K562 (cell line): ENCODE measurements around the gene RBM19. TPM values are rescaled to one million over a fixed set of nuclear protein-coding genes. Genes with fewer than 3 reads are reported as not detected.

Experiments used
- ATAC-seq: fragments of 200-7000 bp; cut with Tn5 transposase; 3 replicates; pipeline ENCODE4 v1.9.1; 2020; ENCODE audit warnings: moderate library complexity
- BruUV-seq: library from RNA; stranded (reverse); fragments of 400-500 nt; replicated peaks from 2 replicates; lab custom pipeline; 2021; lab: Mats Ljungman, UMichigan
- CTCF ChIA-PET: fragments of 300-600 bp; formaldehyde crosslinking; extraction: SDS; loops from one replicate; lab custom pipeline; 2021; ENCODE audit warnings: low intra/inter-chr PET ratio; lab: Yijun Ruan, JAX
- POLR2A ChIA-PET: fragments of 300-600, 350-650 bp; sonication (Branson Sonifier 250); formaldehyde crosslinking; extraction: SDS; loops from one replicate; lab custom pipeline; 2021; ENCODE audit warnings: antibody characterized with exemption, inconsistent platforms; lab: Yijun Ruan, JAX
- DNase-seq, 4 experiments: peaks; one replicate each; pipeline versions ENCODE4 v3.0.0 to v3.0.0-alpha.2; 2011 to 2018; ENCODE audit warnings: low spot score in 3 of 4, mixed read lengths in 3 of 4; ENCODE audit errors: extremely low read depth in 1 of 4
- FAIRE-seq: peaks from 2 replicates; lab custom pipeline; 2011; peaks lifted over from hg19 to GRCh38; lab: Jason Lieb, UNC
- H2AFZ ChIP-seq: 2 replicates; pipeline ENCODE4 v1.6.0; 2011; ENCODE audit warnings: low read depth, low read length, control low read depth, inconsistent platforms
- H3K27ac ChIP-seq: fragments of 200-600 bp; 3 replicates; pipeline ENCODE4 v1.8.0; 2011; ENCODE audit warnings: low read depth, mild to moderate bottlenecking, control low read depth, inconsistent platforms, low read length, moderate library complexity, mixed read lengths; ENCODE audit errors: extremely low read depth
- H3K27me3 ChIP-seq, 2 experiments: fragments of 300-600 bp in 1 of 2; 2 replicates in 1 of 2; 3 replicates in 1 of 2; pipeline versions ENCODE4 v1.6.0 to v1.8.0; 2011; ENCODE audit warnings: inconsistent platforms in 2 of 2, low read length in 2 of 2, mild to moderate bottlenecking in 1 of 2, mixed read lengths in 1 of 2, moderate library complexity in 1 of 2; ENCODE audit not compliant: control insufficient read depth in 2 of 2, insufficient read depth in 2 of 2
- H3K36me3 ChIP-seq: fragments of 300-600 bp; 3 replicates; pipeline ENCODE4 v1.8.0; 2011; ENCODE audit warnings: mild to moderate bottlenecking, low read length, inconsistent platforms; ENCODE audit not compliant: control insufficient read depth, insufficient read depth
- H3K4me1 ChIP-seq, 2 experiments: fragments of 200-600 bp in 1 of 2; replicated peaks in 1 of 2; 2 replicates in 1 of 2; 3 replicates in 1 of 2; pipeline versions ENCODE4 v1.5.1 to v1.8.0; 2011; ENCODE audit warnings: inconsistent platforms in 2 of 2, low read length in 2 of 2, mild to moderate bottlenecking in 1 of 2, mixed read lengths in 1 of 2, moderate library complexity in 1 of 2; ENCODE audit not compliant: control insufficient read depth in 2 of 2, insufficient read depth in 2 of 2
- H3K4me2 ChIP-seq: 2 replicates; pipeline ENCODE4 v1.6.1; 2011; ENCODE audit warnings: low read length, control low read depth, inconsistent platforms, mixed read lengths; ENCODE audit not compliant: insufficient read depth
- H3K4me3 ChIP-seq: fragments of 200-600 bp; sonication (generic), shearing (Covaris generic); 2 replicates; pipeline ENCODE4 v1.5.1; 2016; ENCODE audit warnings: control low read depth, inconsistent platforms
- H3K79me2 ChIP-seq: fragments of 200-600 bp; 3 replicates; pipeline ENCODE4 v1.8.0; 2011; ENCODE audit warnings: low read length, inconsistent platforms; ENCODE audit not compliant: control insufficient read depth, insufficient read depth
- H3K9ac ChIP-seq, 2 experiments: 2 replicates each; pipeline versions ENCODE4 v1.6.0 to v1.6.1; 2011; ENCODE audit warnings: low read depth in 2 of 2, low read length in 2 of 2, control low read depth in 1 of 2, inconsistent platforms in 1 of 2, mild to moderate bottlenecking in 1 of 2, mixed read lengths in 1 of 2; ENCODE audit not compliant: insufficient read depth in 1 of 2
- H3K9me1 ChIP-seq: one replicate; pipeline ENCODE4 v1.6.0; 2011; ENCODE audit warnings: inconsistent platforms, mild to moderate bottlenecking, low read length, moderate library complexity; ENCODE audit not compliant: control insufficient read depth, insufficient read depth
- H3K9me3 ChIP-seq: replicated peaks from 2 replicates; pipeline ENCODE4 v1.5.1; 2011; ENCODE audit warnings: low read depth, low read length, inconsistent platforms; ENCODE audit not compliant: control insufficient read depth, insufficient read depth
- H4K20me1 ChIP-seq: replicated peaks from 2 replicates; pipeline ENCODE4 v1.6.1; 2011; ENCODE audit warnings: low read length, inconsistent platforms, mixed read lengths; ENCODE audit not compliant: control insufficient read depth, insufficient read depth
- BCL6 ChIP-seq: fragments of 250-450 bp; sonication (Bioruptor Pico); IDR thresholded peaks from 2 replicates; pipeline ENCODE4 v1.4.0; 2020
- ZNF217 ChIP-seq: sonication (generic); formaldehyde crosslinking; IDR thresholded peaks from 2 replicates; pipeline ENCODE4 v1.8.0; 2022; ENCODE audit warnings: mild to moderate bottlenecking, missing genetic modification reagents
- WGBS: fragments of 100-300 bp; shearing (Covaris generic); methylation state at CpG from one replicate; pipeline ENCODE4 v1.1.6; 2016; ENCODE audit warnings: low coverage, mixed read lengths; ENCODE audit not compliant: insufficient coverage; ENCODE audit errors: missing lambda C conversion rate; 5-methylcytosine and 5-hydroxymethylcytosine counted together
- in situ Hi-C: fragments of 300-500 bp; cut with MboI; formaldehyde crosslinking; loops from 4 replicates; pipeline ENCODE4 v1.15.0; 2018; ENCODE audit warnings: inconsistent platforms, mixed read lengths
- intact Hi-C: fragments of 100-400 bp; cut with micrococcal nuclease; formaldehyde crosslinking; loops from 2 replicates; pipeline ENCODE4 v1.14.2; 2022
- polyA plus RNA-seq, 8 experiments: library from polyadenylated mRNA; depleted of rRNA in 4 of 8; stranded (reverse) in 5 of 8; unstranded in 3 of 8; fragments of >200 nt; fragmentation: Nextera tagmentation in 2 of 8; fragmentation: Illumina TruSeq in 1 of 8; extraction: Ambion mirVana in 2 of 8; extraction: Trizol in 1 of 8; gene quantifications; 2 replicates each; pipeline versions ENCODE4 v1.2.1 to v1.2.3, GENCODE V29; 2011 to 2014; ENCODE audit warnings: inconsistent platforms in 1 of 8, missing spikeins in 1 of 8
- total RNA-seq, 7 experiments: library from RNA; depleted of rRNA in 6 of 7; stranded (reverse); fragments of >200 nt in 6 of 7; fragmentation: Illumina TruSeq in 2 of 7; extraction: Trizol in 2 of 7; gene quantifications; 2 replicates each; pipeline versions ENCODE4 v1.2.1 to v1.2.3, GENCODE V29; 2011 to 2021; ENCODE audit warnings: low replicate concordance in 1 of 7
- TF ChIP-seq, protein P1 (sequence below): fragments of 150-350 bp; conservative IDR thresholded peaks from 2 replicates; pipeline ENCODE4 v1.6.1; 2014; ENCODE audit warnings: low read length
- TF ChIP-seq, protein P2 (sequence below), 2 experiments: fragments of 450-650 bp; IDR thresholded peaks; 2 replicates each; pipeline ENCODE4 v1.6.1; 2016

Gene RBM19
- total and polyA plus RNA-seq, 9 of the 15 experiments (the other 6 are each of a cell fraction or from before 2014, with no cell fraction given), result 16.0 to 58.4 (median 37.9) TPM

DNA sequence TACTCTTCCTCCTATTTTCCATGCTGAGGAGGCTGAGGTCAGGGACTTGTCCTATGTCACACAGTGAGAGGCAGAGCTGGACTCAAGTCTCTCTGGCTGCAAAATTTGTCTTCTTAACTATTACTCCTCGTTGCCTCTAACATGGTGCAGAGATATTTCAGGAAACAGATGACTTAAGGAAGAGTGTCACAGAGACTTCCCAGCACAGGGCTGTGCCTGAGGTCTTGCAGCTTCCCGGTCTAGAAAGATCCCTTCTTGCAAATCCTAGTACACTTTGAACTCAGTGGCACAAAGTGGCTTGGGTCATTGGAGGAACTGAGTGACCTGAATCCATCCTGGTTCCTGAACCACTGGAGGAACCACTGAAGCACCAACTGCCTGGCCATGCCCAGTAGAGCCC is 17.1 kb upstream of the RBM19 start:
- H2AFZ ChIP-seq, result no peak overlapping the region
- POLR2A ChIA-PET, result interaction anchor here (0.6 to 0.8 kb wide), 3 partner anchors 12 to 496 kb away, joined by 3 to 4 read pairs (median 3); no protein-coding TSS in a partner anchor
- no peak overlapping the region for H3K27ac ChIP-seq
- ATAC-seq (no peak), DNase-seq (no peak), FAIRE-seq (no peak)
- H3K9me1 ChIP-seq, result no peaks in the 10 kb centered on the region
- no peak overlapping the region for H3K4me2 ChIP-seq
- CTCF ChIA-PET, result no interaction called here
- no peaks in the 10 kb centered on the region for H3K36me3 ChIP-seq
- BruUV-seq, result no TSS peak
- H3K79me2 ChIP-seq, result no peaks in the 10 kb centered on the region
- intact Hi-C loops, result loop anchor here (10.0 kb wide), 1 partner anchor 1772 kb away; no protein-coding TSS in a partner anchor
- 0% methylated on average over 2 of the region's 2 CpGs for WGBS
- H3K27me3 ChIP-seq, result no peaks in the 10 kb centered on the region; a peak in 1 of 5 replicates
- H3K4me3 ChIP-seq, result no peak overlapping the region
- TF ChIP-seq, protein P1, sequence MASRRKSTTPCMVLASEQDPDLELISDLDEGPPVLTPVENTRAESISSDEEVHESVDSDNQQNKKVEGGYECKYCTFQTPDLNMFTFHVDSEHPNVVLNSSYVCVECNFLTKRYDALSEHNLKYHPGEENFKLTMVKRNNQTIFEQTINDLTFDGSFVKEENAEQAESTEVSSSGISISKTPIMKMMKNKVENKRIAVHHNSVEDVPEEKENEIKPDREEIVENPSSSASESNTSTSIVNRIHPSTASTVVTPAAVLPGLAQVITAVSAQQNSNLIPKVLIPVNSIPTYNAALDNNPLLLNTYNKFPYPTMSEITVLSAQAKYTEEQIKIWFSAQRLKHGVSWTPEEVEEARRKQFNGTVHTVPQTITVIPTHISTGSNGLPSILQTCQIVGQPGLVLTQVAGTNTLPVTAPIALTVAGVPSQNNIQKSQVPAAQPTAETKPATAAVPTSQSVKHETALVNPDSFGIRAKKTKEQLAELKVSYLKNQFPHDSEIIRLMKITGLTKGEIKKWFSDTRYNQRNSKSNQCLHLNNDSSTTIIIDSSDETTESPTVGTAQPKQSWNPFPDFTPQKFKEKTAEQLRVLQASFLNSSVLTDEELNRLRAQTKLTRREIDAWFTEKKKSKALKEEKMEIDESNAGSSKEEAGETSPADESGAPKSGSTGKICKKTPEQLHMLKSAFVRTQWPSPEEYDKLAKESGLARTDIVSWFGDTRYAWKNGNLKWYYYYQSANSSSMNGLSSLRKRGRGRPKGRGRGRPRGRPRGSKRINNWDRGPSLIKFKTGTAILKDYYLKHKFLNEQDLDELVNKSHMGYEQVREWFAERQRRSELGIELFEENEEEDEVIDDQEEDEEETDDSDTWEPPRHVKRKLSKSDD, result no peak
- TF ChIP-seq, protein P2, sequence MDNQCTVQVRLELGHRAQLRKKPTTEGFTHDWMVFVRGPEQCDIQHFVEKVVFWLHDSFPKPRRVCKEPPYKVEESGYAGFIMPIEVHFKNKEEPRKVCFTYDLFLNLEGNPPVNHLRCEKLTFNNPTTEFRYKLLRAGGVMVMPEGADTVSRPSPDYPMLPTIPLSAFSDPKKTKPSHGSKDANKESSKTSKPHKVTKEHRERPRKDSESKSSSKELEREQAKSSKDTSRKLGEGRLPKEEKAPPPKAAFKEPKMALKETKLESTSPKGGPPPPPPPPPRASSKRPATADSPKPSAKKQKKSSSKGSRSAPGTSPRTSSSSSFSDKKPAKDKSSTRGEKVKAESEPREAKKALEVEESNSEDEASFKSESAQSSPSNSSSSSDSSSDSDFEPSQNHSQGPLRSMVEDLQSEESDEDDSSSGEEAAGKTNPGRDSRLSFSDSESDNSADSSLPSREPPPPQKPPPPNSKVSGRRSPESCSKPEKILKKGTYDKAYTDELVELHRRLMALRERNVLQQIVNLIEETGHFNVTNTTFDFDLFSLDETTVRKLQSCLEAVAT (IDR thresholded peaks at IDR 0.05), result no peak
- TF ChIP-seq ZNF217, result no peak
- no peak for TF ChIP-seq BCL6 (CRISPR knock-in tag)
- 0 out of 2 replicates have a peak, but pooled peaks cover 5% of the 10 kb centered on the region for H4K20me1 ChIP-seq
- H3K4me1 ChIP-seq, result no peaks in the 10 kb centered on the region
- no peak overlapping the region for H3K9ac ChIP-seq
- in situ Hi-C loops, result loop anchor here (10.0 to 25.0 kb wide), 3 partner anchors 522 to 1954 kb away; no protein-coding TSS in a partner anchor
- H3K9me3 ChIP-seq, result no peaks in the 10 kb centered on the region
